ENCODE results near the gene DERA. TPM values are rescaled to one million over a fixed set of nuclear protein-coding genes. Genes with fewer than 3 reads are reported as not detected.

Gene DERA
- total and polyA plus RNA-seq, 2 of the 13 experiments (the other 11 are each of a cell fraction or from before 2014, with no cell fraction given) = 24.0 to 51.3 TPM

DNA sequence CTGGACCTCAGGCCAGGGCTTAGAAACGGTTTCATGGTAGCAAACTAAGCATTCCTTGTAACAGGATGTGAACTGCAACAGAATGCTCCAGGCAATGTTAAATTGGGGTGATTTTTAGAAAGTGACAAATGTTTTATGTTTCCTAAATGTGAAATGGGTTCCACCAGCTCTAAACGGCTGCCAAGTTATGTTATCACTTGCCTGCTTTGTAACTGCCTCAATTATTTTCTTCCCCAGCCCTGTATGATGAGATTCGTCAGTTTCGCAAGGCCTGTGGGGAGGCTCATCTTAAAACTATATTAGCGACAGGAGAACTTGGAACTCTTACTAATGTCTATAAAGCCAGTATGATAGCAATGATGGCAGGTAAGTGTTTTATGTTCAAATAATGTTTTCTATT is 70.9 kb downstream of the DERA start:
- Histone ChIP-seq H3K9me3 (ENCODE audit: low read length) (no peaks in the 10 kb centered on the region), H3K36me3 (replicated peaks in 1 of 2; ENCODE audit: control insufficient read depth in 1 of 2, insufficient read depth in 2 of 2, low read length in 2 of 2) (peaks cover 4 to 16% of the 10 kb centered on the region in 2 experiments; a peak in 2 of 5 replicates), H3K27me3 (ENCODE audit: control insufficient read depth in 1 of 2, insufficient read depth in 2 of 2, low read length in 2 of 2) (no peaks in the 10 kb centered on the region), H3K79me2 (ENCODE audit: insufficient read depth, low read length) (no peaks in the 10 kb centered on the region), H3K27ac (ENCODE audit: extremely low read length, insufficient read depth, low read length) (no peak overlapping the region), H3K4me3 (replicated peaks in 1 of 3; ENCODE audit: insufficient read depth in 1 of 3, low read depth in 2 of 3, low read length in 3 of 3) (no peak overlapping the region), H3K4me1 (ENCODE audit: insufficient read depth, low read length) (peaks cover 19% of the 10 kb centered on the region), H3K9ac (ENCODE audit: insufficient read depth, low read depth, low read length) (no peak overlapping the region), H3K4me2 (ENCODE audit: low read depth, low read length) (no peak overlapping the region), H2AFZ (ENCODE audit: low read length) (no peak overlapping the region), H4K20me1 (ENCODE audit: insufficient read depth, low read length) (no peaks in the 10 kb centered on the region)
- FAIRE-seq (no peak), ATAC-seq (no peak), DNase-seq (ENCODE audit: low spot score) (no peak)
- ChIA-PET POLR2A (no interaction called here), CTCF (ENCODE audit: low intra/inter-chr PET ratio, low total read pairs) (no interaction called here)
- WGBS (ENCODE audit: low lambda C conversion rate) = 98% methylated on average over 5 of the region's 5 CpGs
- in situ Hi-C loops (cut with HindIII; ENCODE audit: extremely low pct_ligation_motif_present, low pct_unique_long_range_greater_than_20kb) (no loop called here), intact Hi-C loops (cut with micrococcal nuclease; ENCODE audit: unreplicated experiment) (no loop called here)
- no peak for TF ChIP-seq ZNF282 (IDR thresholded peaks at IDR 0.05; ENCODE audit: partially characterized antibody)
- no peak for TF ChIP-seq ZNF589 (CRISPR knock-in tag; conservative IDR thresholded peaks at IDR 0.05)
- TF ChIP-seq SOX13 (IDR thresholded peaks at IDR 0.05) = no peak
- TF ChIP-seq SOX13 (CRISPR knock-in tag; conservative IDR thresholded peaks at IDR 0.05 in 1 of 2, IDR thresholded peaks at IDR 0.05 in 1 of 2) = no peak
- TF ChIP-seq KDM1A (CRISPR knock-in tag; IDR thresholded peaks at IDR 0.05) = no peak
- TF ChIP-seq HOXA9 (CRISPR knock-in tag; IDR thresholded peaks at IDR 0.05; ENCODE audit: borderline replicate concordance) = no peak
- TF ChIP-seq, protein P1, sequence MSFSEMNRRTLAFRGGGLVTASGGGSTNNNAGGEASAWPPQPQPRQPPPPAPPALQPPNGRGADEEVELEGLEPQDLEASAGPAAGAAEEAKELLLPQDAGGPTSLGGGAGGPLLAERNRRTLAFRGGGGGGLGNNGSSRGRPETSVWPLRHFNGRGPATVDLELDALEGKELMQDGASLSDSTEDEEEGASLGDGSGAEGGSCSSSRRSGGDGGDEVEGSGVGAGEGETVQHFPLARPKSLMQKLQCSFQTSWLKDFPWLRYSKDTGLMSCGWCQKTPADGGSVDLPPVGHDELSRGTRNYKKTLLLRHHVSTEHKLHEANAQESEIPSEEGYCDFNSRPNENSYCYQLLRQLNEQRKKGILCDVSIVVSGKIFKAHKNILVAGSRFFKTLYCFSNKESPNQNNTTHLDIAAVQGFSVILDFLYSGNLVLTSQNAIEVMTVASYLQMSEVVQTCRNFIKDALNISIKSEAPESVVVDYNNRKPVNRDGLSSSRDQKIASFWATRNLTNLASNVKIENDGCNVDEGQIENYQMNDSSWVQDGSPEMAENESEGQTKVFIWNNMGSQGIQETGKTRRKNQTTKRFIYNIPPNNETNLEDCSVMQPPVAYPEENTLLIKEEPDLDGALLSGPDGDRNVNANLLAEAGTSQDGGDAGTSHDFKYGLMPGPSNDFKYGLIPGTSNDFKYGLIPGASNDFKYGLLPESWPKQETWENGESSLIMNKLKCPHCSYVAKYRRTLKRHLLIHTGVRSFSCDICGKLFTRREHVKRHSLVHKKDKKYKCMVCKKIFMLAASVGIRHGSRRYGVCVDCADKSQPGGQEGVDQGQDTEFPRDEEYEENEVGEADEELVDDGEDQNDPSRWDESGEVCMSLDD (CRISPR knock-in tag; IDR thresholded peaks at IDR 0.05; ENCODE audit: borderline replicate concordance) = no peak
- TF ChIP-seq, protein P2, sequence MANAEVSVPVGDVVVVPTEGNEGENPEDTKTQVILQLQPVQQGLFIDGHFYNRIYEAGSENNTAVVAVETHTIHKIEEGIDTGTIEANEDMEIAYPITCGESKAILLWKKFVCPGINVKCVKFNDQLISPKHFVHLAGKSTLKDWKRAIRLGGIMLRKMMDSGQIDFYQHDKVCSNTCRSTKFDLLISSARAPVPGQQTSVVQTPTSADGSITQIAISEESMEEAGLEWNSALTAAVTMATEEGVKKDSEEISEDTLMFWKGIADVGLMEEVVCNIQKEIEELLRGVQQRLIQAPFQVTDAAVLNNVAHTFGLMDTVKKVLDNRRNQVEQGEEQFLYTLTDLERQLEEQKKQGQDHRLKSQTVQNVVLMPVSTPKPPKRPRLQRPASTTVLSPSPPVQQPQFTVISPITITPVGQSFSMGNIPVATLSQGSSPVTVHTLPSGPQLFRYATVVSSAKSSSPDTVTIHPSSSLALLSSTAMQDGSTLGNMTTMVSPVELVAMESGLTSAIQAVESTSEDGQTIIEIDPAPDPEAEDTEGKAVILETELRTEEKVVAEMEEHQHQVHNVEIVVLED (CRISPR knock-in tag; IDR thresholded peaks at IDR 0.05; ENCODE audit: borderline replicate concordance) = no peak
- TF ChIP-seq, protein P3, sequence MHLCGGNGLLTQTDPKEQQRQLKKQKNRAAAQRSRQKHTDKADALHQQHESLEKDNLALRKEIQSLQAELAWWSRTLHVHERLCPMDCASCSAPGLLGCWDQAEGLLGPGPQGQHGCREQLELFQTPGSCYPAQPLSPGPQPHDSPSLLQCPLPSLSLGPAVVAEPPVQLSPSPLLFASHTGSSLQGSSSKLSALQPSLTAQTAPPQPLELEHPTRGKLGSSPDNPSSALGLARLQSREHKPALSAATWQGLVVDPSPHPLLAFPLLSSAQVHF (CRISPR knock-in tag; IDR thresholded peaks at IDR 0.05) = no peak
- TF ChIP-seq ZC3H13 (CRISPR knock-in tag; IDR thresholded peaks at IDR 0.05) = no peak
- TF ChIP-seq, protein P4, sequence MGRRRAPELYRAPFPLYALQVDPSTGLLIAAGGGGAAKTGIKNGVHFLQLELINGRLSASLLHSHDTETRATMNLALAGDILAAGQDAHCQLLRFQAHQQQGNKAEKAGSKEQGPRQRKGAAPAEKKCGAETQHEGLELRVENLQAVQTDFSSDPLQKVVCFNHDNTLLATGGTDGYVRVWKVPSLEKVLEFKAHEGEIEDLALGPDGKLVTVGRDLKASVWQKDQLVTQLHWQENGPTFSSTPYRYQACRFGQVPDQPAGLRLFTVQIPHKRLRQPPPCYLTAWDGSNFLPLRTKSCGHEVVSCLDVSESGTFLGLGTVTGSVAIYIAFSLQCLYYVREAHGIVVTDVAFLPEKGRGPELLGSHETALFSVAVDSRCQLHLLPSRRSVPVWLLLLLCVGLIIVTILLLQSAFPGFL (CRISPR knock-in tag; IDR thresholded peaks at IDR 0.05) = no peak
- TF ChIP-seq ZNF850 (CRISPR knock-in tag; conservative IDR thresholded peaks at IDR 0.05) = no peak
- no peak for TF ChIP-seq MLLT10 (CRISPR knock-in tag; IDR thresholded peaks at IDR 0.05)
- TF ChIP-seq MTF2 (CRISPR knock-in tag; IDR thresholded peaks at IDR 0.05; ENCODE audit: borderline replicate concordance) = no peak
- no peak for TF ChIP-seq CC2D1A (CRISPR knock-in tag; IDR thresholded peaks at IDR 0.05)
- BruUV-seq (replicated peaks) = no TSS peak

All from HepG2 (cell line).